Measurements from ENCODE around the gene OR4K2.

GRCh38 chr14:19906665-19907064, 31.7 kb downstream of the OR4K2 start:
- TF ChIP-seq CTCF (IDR thresholded peaks at IDR 0.05; ENCODE audit: low read depth, low read length) (no peak), POLR2A (IDR thresholded peaks at IDR 0.05; ENCODE audit: extremely low read depth, insufficient read length) (no peak), MAX (IDR thresholded peaks at IDR 0.05; ENCODE audit: low read depth, low read length) (no peak)

All from NB4 (cell line).